Tongue (tissue), 2 donors: Measurements from ENCODE around the gene SPATS2. TPM values are rescaled to one million over a fixed set of nuclear protein-coding genes. Genes with fewer than 3 reads are reported as not detected.
"Not testable (repeated sequence)": the region's sequence is repeated elsewhere in the genome, so short reads cannot be mapped to it uniquely, and the experiment has no call there.

ENCODE experiments used
- DNase-seq: peaks from one replicate; pipeline ENCODE4 v3.0.0-alpha.2; 2015
- total RNA-seq: library from RNA; depleted of rRNA; stranded (reverse); fragments of >200 nt; gene quantifications from one replicate; pipeline ENCODE4 v1.2.3, GENCODE V29; 2014

SPATS2 gene
- total RNA-seq: 28.7 TPM

- peak; percentile 64 for DNase-seq
Measured at GRCh38 chr12:49367381-49368239, at the start of gene SPATS2. Gene SPATS2, plus strand, starts transcription at chr12:49367462. Its CDS starts 93,551 bp downstream, at chr12:49461013.

DNA sequence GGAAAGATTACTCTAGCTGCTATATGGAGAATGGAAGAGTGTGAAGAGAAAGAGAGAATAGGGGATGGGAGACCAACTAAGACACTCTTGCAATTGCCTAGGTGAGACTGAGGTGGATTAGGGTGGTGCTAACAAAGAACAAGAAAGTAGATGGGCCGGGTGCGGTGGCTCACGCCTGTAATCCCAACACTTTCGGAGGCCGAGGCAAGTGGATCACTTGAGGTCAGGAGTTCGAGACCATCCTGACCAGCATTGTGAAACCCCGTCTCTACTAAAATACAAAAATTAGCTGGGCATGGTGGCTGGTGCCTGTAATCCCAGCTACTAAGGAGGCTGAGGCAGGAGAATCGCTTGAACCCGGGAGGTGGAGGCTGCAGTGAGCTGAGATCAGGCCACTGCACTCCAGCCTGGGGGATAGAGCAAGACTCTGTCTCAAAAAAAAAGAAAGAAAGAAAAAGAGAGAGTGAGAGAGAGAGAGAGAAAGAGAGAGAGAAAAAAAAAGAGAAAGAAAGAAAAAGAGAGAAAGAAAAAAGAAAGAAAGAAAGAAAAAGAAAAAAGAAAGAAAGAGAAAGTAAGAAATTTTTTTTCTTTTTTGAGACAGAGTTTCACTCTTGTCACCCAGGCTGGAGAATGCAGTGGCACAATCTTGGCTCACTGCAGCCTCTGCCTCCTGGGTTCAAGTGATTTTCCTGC is 46.7 kb upstream of the SPATS2 start:
- DNase-seq: not testable (repeated sequence)

GRCh38 chr12:49322367-49322707 is 44.9 kb upstream of the SPATS2 start:
- DNase-seq: no peak

GRCh38 chr12:49322708-49323523 is 44.3 kb upstream of the SPATS2 start, which contains the start of gene TROAP:
Gene TROAP, plus strand, starts transcription at chr12:49323255. Its CDS starts 354 bp downstream, at chr12:49323609.
- peak; percentile 100 for DNase-seq

- DNase-seq: no peak
Measured at GRCh38 chr12:49323524-49324097, 43.7 kb upstream of the SPATS2 start.

DNA sequence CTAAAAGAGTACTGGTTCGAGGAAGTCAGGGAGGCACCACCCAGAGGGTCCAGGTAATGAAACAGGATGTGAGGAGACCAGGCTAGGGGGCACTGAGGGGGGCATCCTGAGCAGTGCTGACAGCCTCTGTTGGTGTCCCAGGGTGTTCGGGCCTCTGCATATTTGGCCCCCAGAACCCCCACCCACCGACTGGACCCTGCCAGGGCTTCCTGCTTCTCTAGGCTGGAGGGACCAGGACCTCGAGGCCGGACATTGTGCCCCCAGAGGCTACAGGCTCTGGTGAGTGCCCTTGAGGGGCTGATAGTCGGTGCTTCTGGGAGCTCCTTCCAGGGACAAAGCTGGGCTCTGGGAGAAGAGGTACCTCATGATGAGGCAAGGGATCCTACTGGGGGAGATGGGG is 41.7 kb upstream of the SPATS2 start:
- DNase-seq: no peak

- no peak for DNase-seq
Measured at GRCh38 chr12:49327368-49327767, 39.9 kb upstream of the SPATS2 start.

GRCh38 chr12:49327887-49328286 is 39.4 kb upstream of the SPATS2 start:
- DNase-seq: no peak

DNA sequence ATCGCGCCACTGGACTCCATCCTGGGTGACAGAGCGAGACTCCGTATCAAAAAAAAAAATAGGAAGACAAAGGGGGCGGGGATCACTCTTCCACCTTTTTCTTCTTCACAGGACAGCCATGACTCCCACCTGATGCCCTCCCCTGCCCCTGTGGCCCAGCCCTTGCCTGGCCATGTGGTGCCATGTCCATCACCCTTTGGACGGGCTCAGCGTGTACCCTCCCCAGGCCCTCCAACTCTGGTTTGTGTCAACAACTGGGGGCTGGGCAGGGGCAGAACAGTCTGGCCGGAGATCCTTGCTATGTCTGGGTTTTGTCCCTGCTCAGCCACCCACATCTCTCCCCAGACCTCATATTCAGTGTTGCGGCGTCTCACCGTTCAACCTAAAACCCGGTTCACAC is 38.4 kb upstream of the SPATS2 start:
- DNase-seq: no peak

DNA sequence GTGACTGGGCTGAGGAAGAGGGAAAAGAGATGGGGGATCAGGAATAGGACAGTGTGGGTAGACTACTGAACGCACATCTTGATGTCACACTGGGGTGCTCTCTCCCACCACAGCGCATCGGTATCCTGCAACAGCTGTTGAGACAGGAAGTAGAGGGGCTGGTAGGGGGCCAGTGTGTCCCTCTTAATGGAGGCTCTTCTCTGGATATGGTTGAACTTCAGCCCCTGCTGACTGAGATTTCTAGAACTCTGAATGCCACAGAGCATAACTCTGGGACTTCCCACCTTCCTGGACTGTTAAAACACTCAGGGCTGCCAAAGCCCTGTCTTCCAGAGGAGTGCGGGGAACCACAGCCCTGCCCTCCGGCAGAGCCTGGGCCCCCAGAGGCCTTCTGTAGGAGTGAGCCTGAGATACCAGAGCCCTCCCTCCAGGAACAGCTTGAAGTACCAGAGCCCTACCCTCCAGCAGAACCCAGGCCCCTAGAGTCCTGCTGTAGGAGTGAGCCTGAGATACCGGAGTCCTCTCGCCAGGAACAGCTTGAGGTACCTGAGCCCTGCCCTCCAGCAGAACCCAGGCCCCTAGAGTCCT is 37.1 kb upstream of the SPATS2 start:
- no peak for DNase-seq

GRCh38 chr12:49330631-49331379 is 36.5 kb upstream of the SPATS2 start:
- no peak for DNase-seq

DNA sequence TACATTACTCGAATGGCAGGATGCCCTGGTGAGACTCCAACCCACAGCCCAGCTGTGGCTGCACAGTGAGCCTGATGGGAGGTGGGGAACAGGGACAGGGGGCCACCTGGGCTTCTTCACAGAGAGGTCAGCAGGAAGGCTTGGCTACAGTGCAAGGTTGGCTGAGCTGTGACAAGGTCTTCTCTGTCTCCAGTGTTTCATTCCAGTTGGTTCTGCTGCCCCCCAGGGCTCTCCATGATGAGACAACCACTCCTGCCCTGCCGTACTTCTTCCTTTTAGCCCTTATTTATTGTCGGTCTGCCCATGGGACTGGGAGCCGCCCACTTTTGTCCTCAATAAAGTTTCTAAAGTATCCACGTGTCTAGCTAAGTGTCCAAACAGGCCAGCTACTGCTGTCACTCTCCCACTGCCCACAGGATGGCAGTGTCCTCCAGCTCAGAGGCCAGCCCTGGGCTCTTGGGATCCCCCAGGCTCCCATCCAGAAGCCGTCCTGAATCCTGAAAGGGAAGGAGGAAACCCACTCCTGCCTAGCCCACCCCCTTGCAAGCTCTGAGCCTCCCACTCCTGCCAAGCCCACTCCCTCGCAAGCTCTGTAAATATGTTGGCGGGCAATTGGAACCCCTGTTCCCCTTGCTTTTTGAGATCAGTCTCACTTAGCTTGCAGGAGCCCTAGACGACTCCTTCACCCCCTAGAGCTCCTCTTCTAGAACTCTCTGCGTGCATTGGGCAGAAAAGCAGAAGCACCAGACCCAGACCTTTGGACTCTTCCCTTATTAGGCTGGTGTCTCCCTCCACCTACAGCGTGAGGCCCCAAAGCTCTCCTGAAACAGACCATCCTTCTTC is 35.7 kb upstream of the SPATS2 start:
- DNase-seq: peak; percentile 83

DNA sequence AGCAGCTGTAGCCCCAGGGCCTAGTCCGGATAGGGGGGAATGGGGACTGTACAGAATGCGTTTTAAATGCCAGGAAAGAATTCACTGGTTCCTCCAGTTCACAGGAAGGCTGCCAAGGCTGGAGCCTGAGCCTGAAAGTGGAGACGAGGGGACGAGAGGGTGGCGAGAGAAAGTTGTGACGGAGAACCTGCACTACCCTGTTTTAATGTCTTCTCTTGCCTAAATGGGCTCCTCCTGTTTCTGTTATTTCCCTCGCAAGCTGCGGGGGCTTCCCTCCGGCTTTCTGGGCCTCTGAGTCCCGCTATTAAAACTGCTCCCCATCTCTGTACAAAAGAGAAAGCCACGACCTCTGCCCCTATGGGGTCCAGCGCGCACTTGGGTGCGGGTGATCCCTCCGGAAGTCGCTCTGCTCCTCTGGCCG is 34.8 kb upstream of the SPATS2 start:
- DNase-seq: peak; percentile 39

GRCh38 chr12:49332891-49333371 is 34.3 kb upstream of the SPATS2 start:
- DNase-seq: peak; percentile 24

DNA sequence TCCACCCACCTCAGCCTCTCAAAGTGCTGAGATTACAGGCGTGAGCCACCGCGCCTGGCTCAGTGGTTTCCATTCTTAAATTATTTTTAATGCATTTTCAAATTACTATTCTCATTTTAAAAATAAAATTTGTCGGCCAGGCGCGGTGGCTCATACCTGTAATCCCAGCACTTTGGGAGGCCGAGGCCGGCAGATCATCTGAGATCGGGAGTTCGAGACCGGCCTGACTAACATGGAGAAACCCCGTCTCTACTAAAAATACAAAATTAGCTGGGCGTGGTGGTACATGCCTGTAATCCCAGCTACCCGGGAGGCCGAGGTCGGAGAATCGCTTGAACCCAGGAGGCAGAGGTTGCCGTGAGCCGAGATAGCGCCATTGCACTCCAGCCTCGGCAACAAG is 33.5 kb upstream of the SPATS2 start:
- not testable (repeated sequence) for DNase-seq

GRCh38 chr12:49334226-49334625 is 33.0 kb upstream of the SPATS2 start:
- DNase-seq: no peak

DNA sequence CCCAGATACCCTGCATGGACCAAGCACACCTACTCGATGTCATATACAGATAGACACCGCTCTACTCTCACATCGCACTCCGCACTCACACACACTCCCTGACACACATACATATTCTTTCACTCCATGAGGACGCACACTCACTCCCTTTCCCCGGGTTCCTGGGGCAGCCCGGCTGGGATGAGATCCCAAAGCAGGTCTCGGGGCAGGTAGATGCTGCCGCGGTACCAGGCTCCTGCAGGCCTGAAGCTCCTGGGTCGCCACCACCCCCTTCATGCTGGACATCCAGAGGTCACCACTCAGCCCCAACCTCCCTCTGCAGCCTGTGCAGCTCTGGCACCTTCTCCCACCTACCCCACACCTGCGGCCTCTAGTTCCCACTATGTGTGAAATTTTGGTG is 32.6 kb upstream of the SPATS2 start:
- no peak for DNase-seq

- no peak for DNase-seq
Measured at GRCh38 chr12:49335118-49335954, 31.9 kb upstream of the SPATS2 start.
